ENCODE data around the gene LHPP.

LHPP gene

DNA sequence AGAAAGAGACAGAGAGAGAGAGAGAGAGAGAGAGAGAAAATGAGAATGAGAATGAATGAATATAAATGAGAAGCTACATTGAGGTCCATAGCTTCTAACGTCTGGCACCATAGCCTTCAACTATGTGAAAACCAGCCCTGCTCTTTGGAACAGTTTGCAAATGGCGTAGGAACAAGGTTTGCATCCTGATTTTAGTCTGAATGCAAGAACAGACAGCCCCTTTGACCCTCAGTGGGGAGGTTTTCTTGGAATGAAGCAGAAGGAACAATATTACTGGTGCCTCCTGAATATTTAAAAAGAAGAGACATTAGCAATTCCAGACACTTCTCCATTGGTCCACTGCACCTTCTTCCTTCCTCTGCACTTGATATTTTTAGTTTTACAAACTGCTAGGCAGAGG is 23.0 kb downstream of the LHPP start:
- Histone ChIP-seq H3K9ac (no peak overlapping the region), H3K4me2 (no peak overlapping the region), H4K20me1 (ENCODE audit: insufficient read depth) (no peaks in the 10 kb centered on the region), H3K27ac (no peak overlapping the region), H3K4me3 (IDR thresholded peaks at IDR 0.05; ENCODE audit: insufficient read depth, low read depth, low read length) (no peak overlapping the region), H3K79me2 (ENCODE audit: insufficient read depth, low read depth) (no peaks in the 10 kb centered on the region), H3K27me3 (ENCODE audit: insufficient read depth, low read depth) (no peaks in the 10 kb centered on the region), H3K4me1 (ENCODE audit: low read depth, poor library complexity, severe bottlenecking) (no peaks in the 10 kb centered on the region), H3K36me3 (ENCODE audit: insufficient read depth) (no peaks in the 10 kb centered on the region), H2AFZ (ENCODE audit: low read depth) (no peak overlapping the region)
- TF ChIP-seq, protein P1, sequence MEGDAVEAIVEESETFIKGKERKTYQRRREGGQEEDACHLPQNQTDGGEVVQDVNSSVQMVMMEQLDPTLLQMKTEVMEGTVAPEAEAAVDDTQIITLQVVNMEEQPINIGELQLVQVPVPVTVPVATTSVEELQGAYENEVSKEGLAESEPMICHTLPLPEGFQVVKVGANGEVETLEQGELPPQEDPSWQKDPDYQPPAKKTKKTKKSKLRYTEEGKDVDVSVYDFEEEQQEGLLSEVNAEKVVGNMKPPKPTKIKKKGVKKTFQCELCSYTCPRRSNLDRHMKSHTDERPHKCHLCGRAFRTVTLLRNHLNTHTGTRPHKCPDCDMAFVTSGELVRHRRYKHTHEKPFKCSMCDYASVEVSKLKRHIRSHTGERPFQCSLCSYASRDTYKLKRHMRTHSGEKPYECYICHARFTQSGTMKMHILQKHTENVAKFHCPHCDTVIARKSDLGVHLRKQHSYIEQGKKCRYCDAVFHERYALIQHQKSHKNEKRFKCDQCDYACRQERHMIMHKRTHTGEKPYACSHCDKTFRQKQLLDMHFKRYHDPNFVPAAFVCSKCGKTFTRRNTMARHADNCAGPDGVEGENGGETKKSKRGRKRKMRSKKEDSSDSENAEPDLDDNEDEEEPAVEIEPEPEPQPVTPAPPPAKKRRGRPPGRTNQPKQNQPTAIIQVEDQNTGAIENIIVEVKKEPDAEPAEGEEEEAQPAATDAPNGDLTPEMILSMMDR (conservative IDR thresholded peaks at IDR 0.05; ENCODE audit: low read depth, low read length), result no peak

GRCh38 chr10:124486635-124487034 is 25.0 kb downstream of the LHPP start:
- Histone ChIP-seq H3K4me2 (no peak overlapping the region), H3K36me3 (ENCODE audit: insufficient read depth) (no peaks in the 10 kb centered on the region), H3K9ac (no peak overlapping the region), H3K27me3 (ENCODE audit: insufficient read depth, low read depth) (no peaks in the 10 kb centered on the region), H3K27ac (no peak overlapping the region), H4K20me1 (ENCODE audit: insufficient read depth) (no peaks in the 10 kb centered on the region), H3K4me1 (ENCODE audit: low read depth, poor library complexity, severe bottlenecking) (no peaks in the 10 kb centered on the region), H2AFZ (ENCODE audit: low read depth) (no peak overlapping the region), H3K4me3 (IDR thresholded peaks at IDR 0.05; ENCODE audit: insufficient read depth, low read depth, low read length) (no peak overlapping the region), H3K79me2 (ENCODE audit: insufficient read depth, low read depth) (no peaks in the 10 kb centered on the region)
- TF ChIP-seq, protein P1 (conservative IDR thresholded peaks at IDR 0.05; ENCODE audit: low read depth, low read length), result no peak

DNA sequence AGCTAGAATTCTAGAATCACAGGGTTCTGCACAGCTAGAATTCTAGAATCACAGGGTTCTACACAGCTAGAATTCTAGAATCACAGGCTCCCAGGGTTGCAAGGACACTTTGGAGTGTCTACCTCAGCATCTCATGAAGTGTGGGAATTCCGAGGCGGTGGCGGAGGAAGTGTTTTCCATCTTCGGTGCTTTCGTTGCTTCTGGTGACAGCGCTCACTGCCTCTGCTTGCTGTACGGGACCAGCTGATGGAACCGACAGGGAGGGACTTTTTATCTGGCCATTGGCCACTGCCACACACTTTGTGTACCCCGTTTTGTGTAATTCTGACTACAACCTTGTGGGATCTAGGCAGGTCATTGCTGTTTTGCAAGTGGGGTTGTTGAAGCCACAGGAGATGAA is 29.5 kb downstream of the LHPP start:
- Histone ChIP-seq H3K79me2 (ENCODE audit: insufficient read depth, low read depth) (no peaks in the 10 kb centered on the region), H3K9ac (no peak overlapping the region), H3K4me2 (no peak overlapping the region), H3K27me3 (ENCODE audit: insufficient read depth, low read depth) (no peaks in the 10 kb centered on the region), H4K20me1 (ENCODE audit: insufficient read depth) (no peaks in the 10 kb centered on the region), H3K36me3 (ENCODE audit: insufficient read depth) (no peaks in the 10 kb centered on the region), H3K4me3 (IDR thresholded peaks at IDR 0.05; ENCODE audit: insufficient read depth, low read depth, low read length) (no peak overlapping the region), H2AFZ (ENCODE audit: low read depth) (no peak overlapping the region), H3K4me1 (ENCODE audit: low read depth, poor library complexity, severe bottlenecking) (no peaks in the 10 kb centered on the region), H3K27ac (no peak overlapping the region)
- TF ChIP-seq, protein P1 (conservative IDR thresholded peaks at IDR 0.05; ENCODE audit: low read depth, low read length), result no peak

- H3K27me3 ChIP-seq (ENCODE audit: insufficient read depth, low read depth), result no peaks in the 10 kb centered on the region
- H4K20me1 ChIP-seq (ENCODE audit: insufficient read depth), result no peaks in the 10 kb centered on the region
- no peak overlapping the region for H3K27ac ChIP-seq
- no peak overlapping the region for H3K9ac ChIP-seq
- H2AFZ ChIP-seq (ENCODE audit: low read depth), result no peak overlapping the region
- no peak overlapping the region for H3K4me3 ChIP-seq (IDR thresholded peaks at IDR 0.05; ENCODE audit: insufficient read depth, low read depth, low read length)
- no peaks in the 10 kb centered on the region for H3K36me3 ChIP-seq (ENCODE audit: insufficient read depth)
- TF ChIP-seq, protein P1 (conservative IDR thresholded peaks at IDR 0.05; ENCODE audit: low read depth, low read length), result no peak
- H3K4me1 ChIP-seq (ENCODE audit: low read depth, poor library complexity, severe bottlenecking), result no peaks in the 10 kb centered on the region
- H3K79me2 ChIP-seq (ENCODE audit: insufficient read depth, low read depth), result no peaks in the 10 kb centered on the region
- H3K4me2 ChIP-seq, result no peak overlapping the region
Measured at GRCh38 chr10:124492266-124492665, 30.6 kb downstream of the LHPP start.
